Activated T-helper 2 cell treated with anti-CD3 and anti-CD28 coated beads, Interferon-gamma antibody, Interleukin-2, Interleukin-4, amounts not matched to agents 10 μg/mL and 5 μg/mL and 100 μg/mL, durations not matched to agents 14 hours and 24 hours and 36 hours (primary cell): Measurements from ENCODE around the gene ZNRD2. TPM values are rescaled to one million over a fixed set of nuclear protein-coding genes. Genes with fewer than 3 reads are reported as not detected.
A peak's percentile ranks its signal among the peaks of the same experiment; 100 is the strongest.

ENCODE experiments used
- DNase-seq: peaks from one replicate; pipeline ENCODE4 v3.0.0; 2021; ENCODE audit warnings: low spot score
- H3K27ac Mint-ChIP-seq: one replicate; pipeline ENCODE4 v1.8.0; 2021; ENCODE audit warnings: mixed read lengths
- H3K27me3 Mint-ChIP-seq: one replicate; pipeline ENCODE4 v1.8.0; 2021; ENCODE audit warnings: low read depth, mixed read lengths
- H3K36me3 Mint-ChIP-seq: one replicate; pipeline ENCODE4 v1.8.0; 2021; ENCODE audit warnings: low read depth, mixed read lengths
- H3K4me1 Mint-ChIP-seq: one replicate; pipeline ENCODE4 v1.8.0; 2021; ENCODE audit warnings: low read depth, mixed read lengths
- H3K4me3 Mint-ChIP-seq: one replicate; pipeline ENCODE4 v1.8.0; 2021; ENCODE audit warnings: low read depth, mild to moderate bottlenecking, moderate library complexity, mixed read lengths
- H3K9me3 Mint-ChIP-seq: one replicate; pipeline ENCODE4 v1.8.0; 2021; ENCODE audit warnings: mixed read lengths
- intact Hi-C: fragments of 100-400 bp; cut with micrococcal nuclease; formaldehyde crosslinking; loops from one replicate; pipeline ENCODE4 v1.15.1; 2023
- total RNA-seq: library from RNA; stranded (reverse); gene quantifications from 2 replicates; pipeline ENCODE4 v1.2.3, GENCODE V29; 2022

The ZNRD2 gene
- total RNA-seq, 1 donor from 2014 or later, result 63.8 TPM

- Mint-ChIP-seq H3K27ac (no peak overlapping the region), H3K4me3 (peak overlapping the region; percentile 98), H3K9me3 (no peaks in the 10 kb centered on the region), H3K27me3 (no peaks in the 10 kb centered on the region), H3K4me1 (peaks cover 13% of the 10 kb centered on the region), H3K36me3 (peaks cover 44% of the 10 kb centered on the region)
- intact Hi-C loops, result no loop called here
- DNase-seq, result no peak
These were observed 47.9 kb downstream of the ZNRD2 start for GRCh38 chr11:65617990-65618751.

GRCh38 chr11:65618763-65619162, 48.5 kb downstream of the ZNRD2 start:
- Mint-ChIP-seq H3K36me3 (peaks cover 46% of the 10 kb centered on the region), H3K4me3 (no peak overlapping the region), H3K9me3 (no peaks in the 10 kb centered on the region), H3K27ac (no peak overlapping the region), H3K27me3 (no peaks in the 10 kb centered on the region), H3K4me1 (peaks cover 12% of the 10 kb centered on the region)
- DNase-seq, result no peak
- intact Hi-C loops, result no loop called here

- Mint-ChIP-seq H3K36me3 (peaks cover 47% of the 10 kb centered on the region), H3K4me1 (peaks cover 12% of the 10 kb centered on the region), H3K27ac (no peak overlapping the region), H3K4me3 (no peak overlapping the region), H3K27me3 (no peaks in the 10 kb centered on the region), H3K9me3 (no peaks in the 10 kb centered on the region)
- intact Hi-C loops, result no loop called here
- no peak for DNase-seq
These were observed 49.1 kb downstream of the ZNRD2 start for GRCh38 chr11:65619281-65619928.

GRCh38 chr11:65620666-65621065, 50.4 kb downstream of the ZNRD2 start:
- intact Hi-C loops, result no loop called here
- H3K4me3 Mint-ChIP-seq, result no peak overlapping the region
- H3K27me3 Mint-ChIP-seq, result no peaks in the 10 kb centered on the region
- H3K4me1 Mint-ChIP-seq, result peaks cover 12% of the 10 kb centered on the region
- H3K36me3 Mint-ChIP-seq, result peaks cover 51% of the 10 kb centered on the region
- DNase-seq, result no peak
- H3K27ac Mint-ChIP-seq, result no peak overlapping the region
- no peaks in the 10 kb centered on the region for H3K9me3 Mint-ChIP-seq

GRCh38 chr11:65621460-65621859, 51.2 kb downstream of the ZNRD2 start:
- peaks cover 11% of the 10 kb centered on the region for H3K4me1 Mint-ChIP-seq
- H3K4me3 Mint-ChIP-seq, result no peak overlapping the region
- no peaks in the 10 kb centered on the region for H3K9me3 Mint-ChIP-seq
- peaks cover 56% of the 10 kb centered on the region for H3K36me3 Mint-ChIP-seq
- no peak for DNase-seq
- intact Hi-C loops, result no loop called here
- H3K27me3 Mint-ChIP-seq, result no peaks in the 10 kb centered on the region
- H3K27ac Mint-ChIP-seq, result no peak overlapping the region

Other genes with a start within 250 kb of the ZNRD2 start
- gene DPF2, start 236.6 kb upstream of the ZNRD2 start, total RNA-seq, result 77.0 and 78.1 TPM in 2 replicates
- gene TIGD3, start 215.7 kb upstream of the ZNRD2 start, total RNA-seq, result 1.3 and 1.6 TPM in 2 replicates
- 14.6 and 16.3 TPM in 2 replicates for gene SLC25A45, start 187.8 kb upstream of the ZNRD2 start, total RNA-seq
- gene FRMD8, start 183.8 kb upstream of the ZNRD2 start, total RNA-seq, result 39.7 and 39.8 TPM in 2 replicates
- gene NEAT1, start 147.7 kb upstream of the ZNRD2 start, total RNA-seq, result 422 and 430 TPM in 2 replicates
- 4,338 and 4,347 TPM in 2 replicates for gene MALAT1, start 71.4 kb upstream of the ZNRD2 start, total RNA-seq
- 94.4 and 95.8 TPM in 2 replicates for gene SCYL1, start 45.4 kb upstream of the ZNRD2 start, total RNA-seq
- 85.3 and 86.4 TPM in 2 replicates for gene LTBP3, start 12.1 kb upstream of the ZNRD2 start, total RNA-seq
- 31.5 and 32.0 TPM in 2 replicates for gene FAM89B, start 2.1 kb downstream of the ZNRD2 start, total RNA-seq
- gene EHBP1L1, start 5.6 kb downstream of the ZNRD2 start, total RNA-seq, result 163 and 168 TPM in 2 replicates
- gene KCNK7, start 25.3 kb downstream of the ZNRD2 start, total RNA-seq, result 0.78 and 2.0 TPM in 2 replicates
- 84.6 and 88.6 TPM in 2 replicates for gene MAP3K11, start 43.7 kb downstream of the ZNRD2 start, total RNA-seq
- 40.1 and 43.6 TPM in 2 replicates for gene PCNX3, start 45.3 kb downstream of the ZNRD2 start, total RNA-seq
- gene SIPA1, start 67.6 kb downstream of the ZNRD2 start, total RNA-seq, result 128 and 135 TPM in 2 replicates
- gene RELA, start 92.4 kb downstream of the ZNRD2 start, total RNA-seq, result 86.9 and 89.3 TPM in 2 replicates
- gene KAT5, start 141.8 kb downstream of the ZNRD2 start, total RNA-seq, result 76.3 and 79.4 TPM in 2 replicates
- 85.0 and 94.0 TPM in 2 replicates for gene RNASEH2C, start 150.3 kb downstream of the ZNRD2 start, total RNA-seq
- 24.6 and 24.9 TPM in 2 replicates for gene AP5B1, start 210.5 kb downstream of the ZNRD2 start, total RNA-seq
- 0.16 TPM in 2 replicates for gene OVOL1, start 216.6 kb downstream of the ZNRD2 start, total RNA-seq